ENCODE data around the gene OPCML.

OPCML gene

DNA sequence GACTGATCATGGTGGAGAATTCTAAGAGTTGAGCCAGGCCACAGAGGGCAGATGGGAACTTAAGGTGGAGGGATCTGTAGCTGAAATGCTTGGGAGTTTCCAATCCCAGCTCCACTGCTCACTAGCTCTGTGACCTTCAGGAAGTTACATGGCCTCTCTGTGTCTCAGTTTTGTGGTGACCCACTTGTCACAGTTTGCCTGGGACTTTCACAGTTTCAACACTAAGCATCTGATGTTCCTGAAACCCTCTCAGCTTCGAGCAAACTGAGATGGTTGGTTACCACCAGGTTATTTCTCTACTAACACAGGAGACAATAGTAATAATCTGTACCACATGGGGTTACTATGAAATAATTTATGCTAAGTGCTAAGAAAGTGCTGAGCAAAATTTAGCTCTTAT, 505.3 kb downstream of the OPCML start:
- DNase-seq (ENCODE audit: low read depth): no peak

DNA sequence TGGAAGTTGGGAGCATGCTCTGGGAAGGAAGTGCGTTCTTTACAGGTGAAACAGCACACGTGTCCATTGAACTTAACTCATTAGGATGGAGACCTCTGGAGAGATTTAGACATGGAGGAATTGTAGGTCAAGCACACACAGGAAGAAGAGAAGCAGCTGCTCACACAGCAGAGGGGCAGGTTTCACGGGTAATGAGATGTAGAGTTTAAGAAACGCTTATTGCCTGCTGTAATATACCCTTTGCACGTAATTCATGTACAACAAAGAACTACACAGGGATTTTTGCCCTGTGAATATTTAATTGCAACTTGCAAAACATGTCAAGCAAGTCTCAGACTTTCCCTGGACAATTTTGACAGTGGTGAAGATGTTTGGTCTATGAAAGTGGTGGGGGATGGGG, 508.0 kb downstream of the OPCML start:
- no peak for DNase-seq (ENCODE audit: low read depth)

DNA sequence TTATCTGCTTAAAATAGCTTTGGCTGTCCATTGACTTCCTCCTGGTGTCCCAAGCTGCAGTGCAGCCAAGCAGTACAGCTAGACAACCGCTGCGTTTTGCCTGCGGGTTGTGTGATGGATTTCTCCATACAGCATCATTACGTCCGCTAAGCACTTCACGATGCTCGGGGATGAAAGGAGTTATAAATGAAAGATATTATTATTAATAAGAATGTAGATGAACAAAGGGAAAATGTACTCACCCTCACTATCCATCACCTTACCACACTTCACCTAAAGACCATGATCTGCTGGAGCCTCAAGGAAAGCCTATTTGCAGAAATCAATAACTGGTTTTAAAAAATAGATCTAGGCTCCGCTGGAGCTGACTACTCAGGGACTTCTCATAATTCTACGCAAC, 509.1 kb downstream of the OPCML start:
- no peak for DNase-seq (ENCODE audit: low read depth)

DNA sequence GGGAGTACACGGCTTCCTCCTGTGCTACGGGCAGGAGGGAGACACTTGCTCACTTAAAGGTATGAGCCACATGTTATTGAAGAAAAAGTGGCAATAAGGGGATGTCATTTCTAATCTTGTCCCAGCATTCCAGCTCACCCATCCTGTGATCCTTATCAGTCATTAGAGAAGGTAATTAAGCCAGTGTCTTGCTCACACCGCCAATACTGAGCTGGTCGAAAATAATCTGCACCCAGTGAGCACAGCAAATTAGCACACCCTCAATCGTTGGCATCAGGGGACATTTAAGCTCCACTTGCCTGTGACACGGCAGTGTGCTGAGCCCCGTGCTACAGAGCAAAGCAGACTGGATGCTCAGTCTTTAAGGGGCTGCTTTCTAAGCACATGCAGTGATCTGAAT, 510.7 kb downstream of the OPCML start:
- no peak for DNase-seq (ENCODE audit: low read depth)

DNA sequence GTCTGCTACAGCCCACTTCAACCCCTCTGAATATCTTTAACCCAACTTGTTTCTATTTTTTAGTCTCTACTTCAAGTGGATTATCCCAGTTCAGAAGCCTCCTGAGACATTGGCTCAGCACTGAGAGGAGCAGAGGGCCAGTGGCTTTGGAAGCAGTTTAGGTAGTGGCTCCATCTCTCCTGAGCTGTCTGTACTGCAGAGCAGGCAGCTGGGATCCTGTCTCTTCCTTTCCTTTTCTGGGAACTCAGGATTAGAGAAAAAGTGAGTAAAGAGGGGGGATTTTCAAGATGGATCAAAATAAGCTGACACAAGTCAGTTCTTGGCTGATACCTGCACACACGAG, 512.0 kb downstream of the OPCML start:
- DNase-seq (ENCODE audit: low read depth): no peak

DNA sequence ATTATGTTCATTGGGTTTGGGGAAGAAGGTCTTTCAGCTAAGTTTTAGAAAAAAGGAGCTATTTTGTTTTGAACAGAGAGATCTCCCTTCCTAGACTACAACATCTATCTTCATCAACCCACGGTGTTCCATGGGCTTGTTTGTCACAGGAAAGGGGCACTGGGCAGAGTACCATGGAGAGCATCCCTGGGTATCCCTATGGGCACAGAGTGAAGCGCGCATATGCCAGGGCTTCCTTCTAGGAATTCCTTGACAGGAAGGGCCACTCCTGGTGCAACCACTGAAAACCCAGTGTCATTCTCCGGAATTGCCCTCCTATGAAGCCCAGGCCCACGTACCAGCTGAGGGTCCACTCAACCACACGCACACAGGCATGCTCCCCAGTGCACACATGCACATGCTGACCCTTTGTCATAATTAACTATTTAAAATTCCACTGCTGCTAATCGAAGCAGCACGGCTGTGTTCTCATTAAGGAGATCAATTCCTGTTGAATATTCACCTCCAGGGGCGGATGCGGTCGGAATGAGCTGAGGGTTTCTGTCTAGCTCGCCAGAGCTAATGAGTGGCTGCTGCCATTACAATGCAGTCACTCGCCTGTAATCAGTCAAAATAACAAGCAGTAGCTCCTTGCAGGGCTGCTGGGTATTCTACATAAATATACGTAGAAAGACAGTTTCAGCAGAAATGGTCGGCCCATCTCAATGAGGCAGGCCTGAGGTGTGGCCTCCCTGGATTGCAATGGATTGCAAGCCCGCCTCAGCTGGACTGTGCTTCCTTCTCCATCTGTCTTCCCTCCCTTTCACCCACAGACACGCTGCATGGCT, 512.5 kb downstream of the OPCML start:
- DNase-seq (ENCODE audit: low read depth): no peak

DNA sequence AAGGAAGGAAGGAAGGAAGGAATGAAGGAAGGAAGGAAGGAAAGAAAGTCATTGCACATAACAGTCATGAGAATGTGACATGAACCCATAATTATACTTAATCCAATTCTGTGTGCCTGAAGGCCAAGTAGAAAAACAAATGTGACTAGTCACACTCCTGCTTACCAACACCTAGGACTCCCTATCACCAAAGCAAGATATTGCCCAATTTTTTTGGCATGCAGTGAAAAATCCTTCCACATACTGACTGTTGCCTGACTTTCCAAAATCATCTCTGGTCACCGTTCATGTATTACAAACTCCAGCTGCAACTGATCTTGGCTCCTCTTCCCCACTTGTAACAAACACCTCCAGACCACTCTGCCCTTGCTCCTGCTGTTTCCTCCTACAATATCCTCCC, 516.8 kb downstream of the OPCML start:
- no peak for DNase-seq (ENCODE audit: low read depth)

DNA sequence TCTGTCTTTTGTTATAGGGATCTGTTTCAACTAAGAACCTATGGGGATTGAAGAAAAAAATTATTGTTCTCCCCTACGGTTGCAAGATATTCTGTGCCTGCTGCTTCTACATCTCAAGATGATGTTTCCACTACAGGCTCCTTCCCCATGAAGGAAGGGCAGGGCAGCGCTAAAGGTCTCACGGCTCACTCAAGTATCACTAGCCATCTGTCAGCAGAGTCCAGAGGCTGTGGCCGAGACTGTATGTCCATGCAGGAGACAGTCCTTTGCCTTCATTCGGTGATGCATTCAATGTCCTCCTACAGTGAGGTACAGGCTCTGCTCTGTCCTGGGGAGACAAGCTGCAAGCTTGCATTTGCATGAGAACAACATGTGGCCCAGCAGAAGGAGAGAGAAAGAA, 518.0 kb downstream of the OPCML start:
- no peak for DNase-seq (ENCODE audit: low read depth)

DNA sequence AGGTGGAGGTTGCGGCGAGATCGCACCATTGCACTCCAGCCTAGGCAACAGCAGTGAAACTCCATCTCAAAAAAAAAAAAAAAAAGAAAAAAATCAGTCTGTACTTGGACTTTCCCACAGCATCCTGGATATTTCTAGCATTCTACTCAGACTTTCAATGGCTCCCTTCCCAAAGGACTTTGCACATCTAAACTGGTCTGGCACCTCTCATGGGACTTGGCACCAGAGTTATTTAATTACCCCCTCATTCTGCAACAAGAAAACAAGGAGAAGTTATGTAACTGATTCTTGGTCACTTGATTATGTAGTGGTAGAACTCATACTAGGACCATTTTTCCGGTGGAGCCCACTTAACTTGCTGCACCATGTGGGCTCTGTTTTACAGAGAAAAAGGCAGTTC, 519.5 kb downstream of the OPCML start:
- no peak for DNase-seq (ENCODE audit: low read depth)

DNA sequence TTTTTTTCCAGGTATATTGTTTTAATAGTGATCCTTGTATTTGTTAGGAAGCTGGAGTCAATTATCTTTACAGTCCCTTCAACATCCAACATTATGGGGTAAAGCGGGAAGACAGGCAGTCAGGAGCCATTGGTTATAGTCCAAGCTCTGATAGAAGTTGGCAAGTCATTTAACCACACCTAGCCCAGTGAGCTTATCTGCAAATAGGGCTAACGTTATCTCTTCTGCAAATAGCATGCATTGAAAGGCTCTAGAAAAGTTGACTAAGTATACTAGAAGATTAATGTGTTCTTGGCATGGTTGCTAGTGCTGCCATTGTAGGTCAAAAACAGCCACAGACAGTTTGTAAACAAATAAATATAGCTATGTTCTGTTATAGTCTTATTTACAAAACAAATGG, 520.7 kb downstream of the OPCML start:
- no peak for DNase-seq (ENCODE audit: low read depth)

DNA sequence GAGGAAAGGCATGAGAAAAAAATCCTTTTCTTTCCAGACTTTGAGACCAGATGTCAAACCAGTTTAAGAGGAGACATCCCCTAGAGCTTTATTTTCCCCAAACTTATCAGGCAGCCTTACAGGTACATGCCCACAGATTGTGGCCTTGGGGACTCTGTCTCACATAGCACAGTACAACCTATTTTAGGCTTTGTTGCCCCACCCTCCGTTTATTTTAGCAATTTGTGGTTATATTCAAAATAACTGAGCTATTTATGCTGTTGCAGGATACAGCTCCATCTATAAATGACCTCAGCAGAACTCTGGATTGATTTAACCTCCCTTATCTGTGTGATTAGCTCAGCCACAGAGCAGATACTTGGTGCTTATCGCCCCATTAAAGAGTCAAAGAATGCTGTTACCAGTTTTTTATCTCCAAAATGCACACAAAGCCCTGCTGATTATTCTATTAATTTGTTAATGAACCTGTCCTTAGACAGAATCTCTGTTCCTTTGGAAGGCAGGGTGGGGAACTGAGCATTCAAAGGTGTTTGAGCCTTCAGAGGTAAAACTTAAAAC, 525.2 kb downstream of the OPCML start:
- DNase-seq (ENCODE audit: low read depth): no peak

DNA sequence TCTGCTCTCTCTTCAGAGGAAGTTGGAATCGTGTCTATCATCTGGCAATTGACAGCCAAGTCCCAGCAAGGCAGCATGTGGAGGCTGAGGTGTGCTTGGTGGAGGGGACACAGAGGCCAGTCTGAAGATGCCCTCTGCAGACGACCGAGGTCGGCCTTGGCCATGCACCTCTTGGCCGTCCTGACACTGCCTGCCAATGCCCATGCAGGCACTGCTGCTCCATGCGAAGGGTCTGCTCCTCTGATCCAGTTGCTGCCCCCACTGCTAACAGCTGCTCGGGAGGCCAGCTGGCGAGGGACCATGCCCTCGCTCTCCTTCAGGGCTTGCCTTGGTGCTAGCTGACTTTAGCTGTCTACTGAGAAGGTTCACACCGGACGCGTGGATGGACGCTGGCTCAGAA, 527.9 kb downstream of the OPCML start:
- DNase-seq (ENCODE audit: low read depth): no peak

DNA sequence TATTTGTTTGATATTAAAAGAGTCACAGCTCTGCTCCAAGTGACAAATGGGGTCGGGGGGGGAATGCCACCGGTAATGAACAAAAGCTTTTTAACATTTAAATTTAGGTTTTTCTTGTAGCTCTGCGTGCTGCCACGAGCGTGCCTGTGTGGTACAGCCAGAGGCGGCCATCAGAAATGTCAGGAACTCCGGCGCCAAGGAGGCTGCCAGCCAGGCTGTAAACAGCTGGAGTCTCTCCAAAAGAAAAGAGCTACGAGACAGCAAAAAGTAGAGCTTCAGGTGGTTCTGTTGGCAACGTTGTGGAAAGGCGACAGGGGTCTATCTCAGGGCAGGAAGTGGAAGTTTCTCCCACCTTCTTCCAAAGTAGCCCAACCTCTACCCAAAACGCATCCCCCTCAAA, 532.8 kb downstream of the OPCML start:
- no peak for DNase-seq (ENCODE audit: low read depth)

DNA sequence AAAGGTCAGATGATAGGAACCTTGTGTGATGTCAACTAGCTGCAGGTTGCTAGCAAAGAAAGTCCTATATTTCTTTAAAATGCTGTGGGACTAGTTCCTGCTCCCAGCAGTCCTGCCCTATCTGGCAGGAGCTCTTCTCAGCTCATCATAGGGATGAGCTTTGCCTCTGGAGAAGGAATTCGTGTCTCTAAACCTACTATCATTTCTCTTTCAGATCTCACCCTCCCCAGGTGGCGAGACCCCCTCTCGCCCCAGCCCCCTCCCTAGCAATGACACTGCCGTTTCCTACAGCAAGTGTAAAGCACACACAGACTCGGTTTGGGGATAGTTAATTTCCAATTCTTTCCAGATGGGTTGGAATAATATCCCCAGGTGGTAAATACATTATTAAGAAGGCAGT, 533.3 kb downstream of the OPCML start:
- DNase-seq (ENCODE audit: low read depth): no peak

DNA sequence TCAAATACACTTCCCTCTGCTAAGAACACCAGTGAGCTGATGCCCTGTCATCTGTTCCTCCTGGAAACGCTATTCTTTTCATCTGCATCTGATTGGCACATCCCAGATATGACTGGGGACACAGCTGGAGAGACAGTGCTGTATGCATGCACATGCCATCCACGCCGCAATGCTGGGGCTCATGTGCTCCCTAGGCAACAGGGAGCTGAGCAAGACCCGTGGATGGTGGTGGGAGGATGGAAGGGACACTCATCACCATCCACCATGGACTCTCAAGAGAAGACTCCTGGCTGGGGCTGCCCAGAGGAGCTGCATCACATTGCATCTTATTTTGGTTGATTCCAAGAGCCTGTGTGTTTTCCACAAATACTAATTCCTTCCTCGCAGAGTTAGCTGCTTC, 534.9 kb downstream of the OPCML start:
- DNase-seq (ENCODE audit: low read depth): no peak

DNA sequence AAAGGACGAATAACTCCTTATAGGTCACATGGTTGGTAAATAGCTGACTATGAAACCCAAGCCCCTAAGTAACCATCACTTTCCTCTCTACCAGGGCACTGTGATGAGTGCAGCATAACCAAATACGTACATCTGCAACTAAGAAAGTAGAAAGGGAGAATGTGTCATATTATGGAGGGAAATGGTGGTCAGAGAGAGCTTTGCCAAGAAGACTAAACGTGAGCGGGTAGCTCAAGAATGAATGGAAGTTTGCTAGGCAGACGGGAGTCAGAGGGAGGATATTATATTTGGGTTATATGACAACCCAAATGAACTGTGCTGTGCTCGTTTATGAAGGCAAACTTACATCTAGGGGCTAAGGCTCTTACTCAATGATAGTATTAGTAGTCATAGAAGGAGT, 537.3 kb downstream of the OPCML start:
- no peak for DNase-seq (ENCODE audit: low read depth)

DNA sequence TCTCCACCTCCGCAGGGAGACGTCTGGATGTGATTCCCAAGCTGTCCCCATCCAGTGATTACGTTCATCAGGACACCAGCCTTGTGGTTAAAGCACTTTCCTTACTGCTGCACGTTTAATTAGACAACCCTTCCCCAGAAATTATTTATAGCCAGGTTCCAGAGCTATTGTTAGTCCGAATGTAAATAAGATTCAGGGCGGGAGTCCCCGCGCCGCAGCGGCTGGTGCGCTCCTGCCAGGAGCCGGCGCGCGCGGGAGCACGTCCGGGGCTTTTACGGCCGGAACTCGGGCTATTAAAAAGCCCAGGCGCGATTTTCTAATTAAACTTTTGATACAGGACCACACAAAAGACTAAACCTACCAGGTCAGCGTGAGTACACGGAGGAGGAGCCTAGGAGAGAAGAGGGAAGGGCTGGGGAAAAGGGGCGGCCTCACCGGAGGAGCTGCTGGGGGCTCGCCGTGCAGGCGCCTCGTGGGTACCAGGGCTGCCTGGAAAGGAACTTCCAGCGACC, 538.3 kb downstream of the OPCML start:
- DNase-seq (ENCODE audit: low read depth): no peak

DNA sequence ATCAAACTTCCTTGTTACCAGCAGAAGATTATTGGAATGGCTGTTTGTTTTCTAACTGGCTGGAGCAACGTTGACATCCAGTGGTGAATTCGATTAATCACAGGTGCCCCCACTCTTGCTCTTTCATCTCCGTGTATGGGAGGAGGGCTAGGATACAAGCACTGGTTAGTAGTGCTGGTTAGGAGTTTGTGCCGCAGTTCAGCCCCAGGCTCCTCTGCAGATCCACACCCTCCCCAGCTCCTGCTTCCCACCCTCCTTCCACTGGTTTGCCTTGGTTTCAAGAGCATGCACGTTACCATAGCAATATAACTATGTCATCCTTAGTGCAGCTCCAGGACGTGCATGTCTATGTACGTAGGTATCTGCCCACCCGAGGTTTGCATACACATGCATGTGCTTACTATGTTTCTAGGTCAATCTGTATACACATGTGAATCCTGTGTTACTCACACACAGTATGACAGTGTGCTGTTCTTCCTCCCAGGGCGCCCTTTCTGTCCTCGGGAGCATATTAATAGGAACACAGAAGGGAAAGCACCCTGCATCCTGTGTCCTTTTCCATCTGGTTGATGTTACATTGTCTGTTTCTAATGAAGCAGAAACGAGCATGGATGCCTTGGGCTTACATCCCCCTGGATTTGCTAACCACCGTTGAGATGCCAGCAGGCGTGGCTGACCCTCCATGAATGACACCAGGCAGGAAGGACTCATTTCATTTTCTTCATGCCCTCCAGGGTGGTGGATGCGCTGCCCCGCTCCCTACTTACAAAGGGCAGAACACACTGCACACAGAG, 539.3 kb downstream of the OPCML start:
- no peak for DNase-seq (ENCODE audit: low read depth)

DNA sequence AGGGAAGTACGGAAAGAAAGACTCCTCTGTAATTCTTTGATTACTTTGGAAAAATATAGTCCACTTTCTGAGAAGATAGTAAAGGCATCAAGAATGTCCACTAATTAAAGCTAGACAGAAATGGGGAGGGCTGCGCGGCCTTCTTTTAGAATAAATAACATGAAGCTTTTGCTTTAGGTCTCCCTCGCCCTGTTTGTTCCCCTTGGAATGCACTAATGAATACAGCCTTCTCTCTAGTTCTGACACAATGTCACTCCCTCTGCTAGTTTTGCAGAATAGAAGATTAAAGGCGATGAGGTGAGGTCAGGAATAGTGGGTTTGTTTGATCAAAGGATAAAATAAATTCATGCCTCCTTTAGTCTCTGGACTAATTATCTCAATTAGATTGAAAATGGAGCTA, 543.9 kb downstream of the OPCML start:
- DNase-seq (ENCODE audit: low read depth): no peak

DNA sequence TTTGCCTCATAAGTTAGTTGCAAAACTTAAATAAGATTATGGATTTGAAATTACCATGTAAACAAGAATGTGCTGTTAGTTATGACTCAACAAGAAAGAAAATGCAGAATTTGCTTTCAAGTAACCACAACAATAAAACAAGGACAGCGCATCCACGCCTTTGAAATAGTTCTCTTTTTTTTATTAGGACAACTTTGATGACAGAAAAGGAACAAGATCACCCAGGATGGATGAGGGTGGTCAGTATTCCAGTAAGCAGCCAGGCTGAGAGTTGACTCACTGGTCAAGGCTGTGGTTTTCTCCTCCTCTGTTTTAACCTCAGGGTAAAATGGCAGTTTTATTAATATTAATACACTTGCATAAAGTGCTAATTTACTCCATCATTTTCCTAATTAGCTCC, 544.4 kb downstream of the OPCML start:
- DNase-seq (ENCODE audit: low read depth): no peak

DNA sequence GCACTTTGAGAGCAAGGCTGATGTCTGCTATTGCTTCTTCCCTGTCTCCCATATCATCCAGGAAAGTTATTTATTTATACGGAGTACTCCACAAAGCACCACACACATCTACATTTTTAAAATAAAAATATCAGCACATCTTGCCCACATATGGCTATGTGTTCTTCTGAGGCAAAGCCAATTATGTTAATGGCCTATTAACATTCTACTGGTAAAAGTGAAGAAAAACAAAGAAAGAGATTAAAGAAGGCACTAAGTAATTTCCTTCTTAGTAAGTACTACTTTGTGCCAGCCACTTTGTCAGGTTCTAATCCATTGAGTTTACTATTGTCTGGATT, 548.7 kb downstream of the OPCML start:
- DNase-seq (ENCODE audit: low read depth): no peak

DNA sequence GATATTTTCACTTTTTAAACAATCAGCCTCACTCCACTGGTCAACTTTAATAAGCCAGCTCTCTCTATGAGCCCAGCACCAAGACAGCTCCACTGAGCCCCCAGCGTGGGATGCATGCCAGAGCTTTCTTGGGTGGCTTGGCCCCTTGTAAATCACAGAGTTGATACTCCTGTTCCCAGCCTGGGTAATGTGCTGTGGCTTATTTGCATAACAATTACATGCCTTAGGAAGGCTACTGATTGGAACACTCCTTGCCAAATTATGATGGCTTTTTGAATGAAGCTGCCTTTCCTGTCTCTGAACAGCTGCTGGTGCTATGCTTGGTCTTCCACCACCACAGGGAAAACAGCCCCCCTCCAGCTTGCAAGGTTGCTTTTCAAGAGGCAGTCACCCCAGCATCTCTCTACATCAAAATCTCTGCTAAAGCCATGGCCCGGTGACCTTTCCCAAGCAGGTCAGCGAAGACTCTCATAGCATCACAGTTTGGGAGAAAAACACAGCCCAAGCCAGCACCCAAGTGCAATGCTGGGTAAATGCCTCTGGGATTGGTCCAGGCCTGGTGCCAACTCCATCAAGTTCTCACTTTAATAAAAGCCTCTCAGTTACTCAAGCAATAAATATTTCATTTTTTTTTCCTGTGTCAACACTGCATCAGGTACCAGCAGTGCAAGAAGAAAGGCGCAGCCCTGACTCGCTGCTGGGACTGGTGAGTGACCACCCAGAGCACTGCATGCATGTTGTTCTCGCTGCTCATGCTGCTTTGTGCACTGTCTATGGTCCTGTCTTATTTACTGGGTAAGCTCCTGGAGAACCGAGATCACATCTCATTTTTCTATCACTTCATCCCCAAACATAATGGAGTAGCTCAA, 549.3 kb downstream of the OPCML start:
- DNase-seq (ENCODE audit: low read depth): no peak

Data from stimulated activated CD8-positive, alpha-beta memory T cell treated with anti-CD3 and anti-CD28 coated beads, Interleukin-12 subunit alpha, Interleukin-12 subunit beta, amount 100 ng/mL, for 4 hours (primary cell).